Neutrophil (primary cell): ENCODE data around the gene INTS14.

ENCODE experiments used
- H3K27ac ChIP-seq: fragments of 200-600 bp; sonication (generic); 2 replicates; pipeline ENCODE4 v1.5.1; 2016; ENCODE audit warnings: mild to moderate bottlenecking, moderate library complexity
- H3K27me3 ChIP-seq: fragments of 200-600 bp; sonication (generic); 2 replicates; pipeline ENCODE4 v1.6.0; 2016; ENCODE audit warnings: mild to moderate bottlenecking
- H3K36me3 ChIP-seq: fragments of 200-600 bp; sonication (generic); 2 replicates; pipeline ENCODE4 v1.5.1; 2017
- H3K4me1 ChIP-seq, 2 experiments: fragments of 200-600 bp in 1 of 2; sonication (generic) in 1 of 2; 1 replicate in 1 of 2; 2 replicates in 1 of 2; pipeline versions ENCODE4 v1.5.1 to v1.6.1; 2013 to 2016; ENCODE audit warnings: low read depth in 1 of 2, low read length in 1 of 2, mild to moderate bottlenecking in 1 of 2, moderate library complexity in 1 of 2; ENCODE audit not compliant: control insufficient read depth in 1 of 2, insufficient read depth in 1 of 2
- H3K4me3 ChIP-seq, 2 experiments: fragments of 200-600 bp in 1 of 2; sonication (generic) in 1 of 2; 1 replicate in 1 of 2; 2 replicates in 1 of 2; pipeline ENCODE4 v1.5.1; 2013 to 2016; ENCODE audit warnings: low read depth in 1 of 2, low read length in 1 of 2, mild to moderate bottlenecking in 1 of 2, moderate library complexity in 1 of 2
- H3K9me3 ChIP-seq: fragments of 200-600 bp; sonication (generic); 2 replicates; pipeline ENCODE4 v1.5.1; 2016
- CTCF ChIP-seq: fragments of 200-600 bp; sonication (generic); IDR thresholded peaks from 2 replicates; pipeline ENCODE4 v1.5.1; 2016; ENCODE audit warnings: antibody characterized with exemption

INTS14 gene

GRCh38 chr15:65610871-65611718 lies at the start of gene INTS14:
TSS of gene INTS14 (minus strand) at chr15:65611131. CDS start at chr15:65607380, 3,751 bp downstream.
- no peaks in the 10 kb centered on the region for H3K36me3 ChIP-seq
- peak within 1 kb of the TSS; percentile 72 to 80 for H3K4me3 ChIP-seq
- peaks cover 13% of the 10 kb centered on the region in 2 experiments for H3K4me1 ChIP-seq
- no peaks in the 10 kb centered on the region for H3K27me3 ChIP-seq
- TF ChIP-seq CTCF, result no peak
- no peaks in the 10 kb centered on the region for H3K9me3 ChIP-seq
- H3K27ac ChIP-seq, result peak within 1 kb of the TSS; percentile 71

GRCh38 chr15:65659502-65660052 lies 48.6 kb upstream of the INTS14 start:
- no peak for TF ChIP-seq CTCF
- no peak overlapping the region for H3K27ac ChIP-seq
- peaks cover 95% of the 10 kb centered on the region for H3K36me3 ChIP-seq
- no peak overlapping the region for H3K4me3 ChIP-seq
- H3K27me3 ChIP-seq, result no peaks in the 10 kb centered on the region
- no peaks in the 10 kb centered on the region for H3K9me3 ChIP-seq
- H3K4me1 ChIP-seq, result no peaks in the 10 kb centered on the region

GRCh38 chr15:65655457-65655856 lies 44.5 kb upstream of the INTS14 start:
- TF ChIP-seq CTCF, result no peak
- Histone ChIP-seq H3K36me3 (peaks cover 88% of the 10 kb centered on the region), H3K9me3 (no peaks in the 10 kb centered on the region), H3K27ac (no peak overlapping the region), H3K4me1 (no peaks in the 10 kb centered on the region), H3K4me3 (no peak overlapping the region), H3K27me3 (no peaks in the 10 kb centered on the region)

GRCh38 chr15:65655026-65655425 lies 44.1 kb upstream of the INTS14 start:
- Histone ChIP-seq H3K36me3 (peaks cover 84% of the 10 kb centered on the region), H3K27ac (no peak overlapping the region), H3K27me3 (no peaks in the 10 kb centered on the region), H3K9me3 (no peaks in the 10 kb centered on the region), H3K4me3 (no peak overlapping the region), H3K4me1 (no peaks in the 10 kb centered on the region)
- no peak for TF ChIP-seq CTCF

- H3K4me3 ChIP-seq, result no peak overlapping the region
- no peaks in the 10 kb centered on the region for H3K27me3 ChIP-seq
- H3K27ac ChIP-seq, result no peak overlapping the region
- H3K9me3 ChIP-seq, result no peaks in the 10 kb centered on the region
- peaks cover 0 to 1% of the 10 kb centered on the region in 2 experiments for H3K4me1 ChIP-seq
- peaks cover 75% of the 10 kb centered on the region for H3K36me3 ChIP-seq
- TF ChIP-seq CTCF, result no peak
These were observed 43.0 kb upstream of the INTS14 start for GRCh38 chr15:65653801-65654521.
